HEK293 (cell line): Measurements from ENCODE around the gene CAMK2B.
A peak's percentile ranks its signal among the peaks of the same experiment; 100 is the strongest.

Experiments
- CTCF ChIA-PET: fragments of 350-600 bp; formaldehyde crosslinking; extraction: SDS; loops from one replicate; lab custom pipeline; 2021; ENCODE audit warnings: antibody characterized with exemption; lab: Yijun Ruan, JAX
- POLR2A ChIA-PET: fragments of 300-600 bp; formaldehyde crosslinking; extraction: SDS; loops from one replicate; lab custom pipeline; 2020; ENCODE audit warnings: antibody characterized with exemption, inconsistent platforms; lab: Yijun Ruan, JAX
- H3K27ac ChIP-seq: fragments of 200-500 bp; sonication (Bioruptor generic); 2 replicates; pipeline ENCODE4 v1.5.1; 2014; ENCODE audit warnings: low read depth, low read length, control low read depth, inconsistent platforms; ENCODE audit errors: extremely low read depth
- H3K36me3 ChIP-seq, 2 experiments: fragments of 200-500 bp in 1 of 2; sonication (Bioruptor generic) in 1 of 2; 1 replicate in 1 of 2; 2 replicates in 1 of 2; pipeline ENCODE4 v1.5.1; 2014 to 2017; ENCODE audit warnings: inconsistent platforms in 2 of 2, low read length in 2 of 2; ENCODE audit not compliant: control insufficient read depth in 2 of 2, insufficient read depth in 1 of 2
- H3K4me1 ChIP-seq: fragments of 200-500 bp; sonication (Bioruptor generic); 2 replicates; pipeline ENCODE4 v1.5.1; 2014; ENCODE audit warnings: mild to moderate bottlenecking, low read length, inconsistent platforms; ENCODE audit not compliant: control insufficient read depth, insufficient read depth
- H3K4me3 ChIP-seq: 2 replicates; pipeline ENCODE4 v1.5.1; 2011; ENCODE audit warnings: low read depth, mild to moderate bottlenecking, control low read depth, low read length, moderate library complexity
- H3K9me3 ChIP-seq: fragments of 200-500 bp; sonication (Bioruptor generic); 2 replicates; pipeline ENCODE4 v1.5.1; 2014; ENCODE audit warnings: low read depth, low read length, inconsistent platforms; ENCODE audit not compliant: control insufficient read depth, insufficient read depth
- GLIS2 ChIP-seq: fragments of 450-650 bp; formaldehyde crosslinking; IDR thresholded peaks from 2 replicates; pipeline ENCODE4 v1.5.1; 2016; ENCODE audit warnings: missing biosample characterization, missing genetic modification characterization
- HOXA7 ChIP-seq: sonication (generic); formaldehyde crosslinking; IDR thresholded peaks from 2 replicates; pipeline ENCODE4 v1.8.1; 2022; ENCODE audit warnings: missing genetic modification reagents, borderline replicate concordance
- KLF7 ChIP-seq: fragments of 450-650 bp; formaldehyde crosslinking; IDR thresholded peaks from 2 replicates; pipeline ENCODE4 v1.5.1; 2016; ENCODE audit warnings: missing biosample characterization, missing genetic modification characterization, borderline replicate concordance
- PATZ1 ChIP-seq: fragments of 450-650 bp; formaldehyde crosslinking; IDR thresholded peaks from 2 replicates; pipeline ENCODE4 v1.5.1; 2016; ENCODE audit warnings: missing biosample characterization, missing genetic modification characterization
- PRDM10 ChIP-seq: fragments of 450-650 bp; formaldehyde crosslinking; IDR thresholded peaks from 2 replicates; pipeline ENCODE4 v1.5.1; 2016; ENCODE audit warnings: missing biosample characterization, missing genetic modification characterization
- SCRT2 ChIP-seq: fragments of 450-650 bp; formaldehyde crosslinking; IDR thresholded peaks from 2 replicates; pipeline ENCODE4 v1.5.1; 2016; ENCODE audit warnings: missing biosample characterization, missing genetic modification characterization
- ZIC2 ChIP-seq: fragments of 450-650 bp; formaldehyde crosslinking; IDR thresholded peaks from 2 replicates; pipeline ENCODE4 v1.5.1; 2016; ENCODE audit warnings: missing biosample characterization, missing genetic modification characterization
- ZNF223 ChIP-seq: fragments of 450-650 bp; formaldehyde crosslinking; IDR thresholded peaks from 2 replicates; pipeline ENCODE4 v1.5.1; 2016; ENCODE audit warnings: missing biosample characterization, missing genetic modification characterization
- ZNF362 ChIP-seq: fragments of 450-650 bp; formaldehyde crosslinking; IDR thresholded peaks from 2 replicates; pipeline ENCODE4 v1.5.1; 2016; ENCODE audit warnings: missing biosample characterization, missing genetic modification characterization
- ZNF555 ChIP-seq: fragments of 450-650 bp; formaldehyde crosslinking; conservative IDR thresholded peaks from 2 replicates; pipeline ENCODE4 v1.5.1; 2017; ENCODE audit warnings: missing biosample characterization, mild to moderate bottlenecking, missing genetic modification characterization, inconsistent platforms
- ZNF837 ChIP-seq: fragments of 450-650 bp; formaldehyde crosslinking; IDR thresholded peaks from 2 replicates; pipeline ENCODE4 v1.5.1; 2016; ENCODE audit warnings: missing biosample characterization, missing genetic modification characterization
- ZSCAN23 ChIP-seq: fragments of 450-650 bp; formaldehyde crosslinking; IDR thresholded peaks from 2 replicates; pipeline ENCODE4 v1.5.1; 2016; ENCODE audit warnings: missing biosample characterization, missing genetic modification characterization

The CAMK2B gene

GRCh38 chr7:44289341-44290251 is 35.8 kb downstream of the CAMK2B start (continued):
- no peak for TF ChIP-seq KLF7 (tag by site-specific recombination)
- no peak for TF ChIP-seq ZNF555 (tag by site-specific recombination)
- no peak for TF ChIP-seq ZSCAN23
- TF ChIP-seq PATZ1 (tag by site-specific recombination), result no peak
- TF ChIP-seq PRDM10, result no peak
- no peak for TF ChIP-seq ZNF362 (tag by site-specific recombination)
- TF ChIP-seq HOXA7 (CRISPR knock-in tag), result no peak
- no peak for TF ChIP-seq GLIS2 (tag by site-specific recombination)

- POLR2A ChIA-PET, result no interaction called here
Measured at GRCh38 chr7:44288811-44289340, 36.5 kb downstream of the CAMK2B start.

GRCh38 chr7:44288381-44288685 is 37.1 kb downstream of the CAMK2B start:
- H3K9me3 ChIP-seq, result no peaks in the 10 kb centered on the region
- no peak for TF ChIP-seq ZNF837 (tag by site-specific recombination)

More at GRCh38 chr7:44288811-44289340, 36.5 kb downstream of the CAMK2B start:
- Histone ChIP-seq H3K4me1 (no peaks in the 10 kb centered on the region), H3K4me3 (no peak overlapping the region), H3K27ac (no peak overlapping the region), H3K9me3 (no peaks in the 10 kb centered on the region), H3K36me3 (no peaks in the 10 kb centered on the region)
- TF ChIP-seq ZIC2 (tag by site-specific recombination), result peak; percentile 76
- peak; percentile 64 for TF ChIP-seq SCRT2
- no peak for TF ChIP-seq ZNF223
- CTCF ChIA-PET, result interaction anchor here (0.6 kb wide), 1 partner anchor 32 kb away, joined by 3 read pairs; no protein-coding TSS in a partner anchor

More at GRCh38 chr7:44288381-44288685, 37.1 kb downstream of the CAMK2B start:
- Histone ChIP-seq H3K4me1 (no peaks in the 10 kb centered on the region), H3K27ac (no peak overlapping the region), H3K36me3 (no peaks in the 10 kb centered on the region), H3K4me3 (no peak overlapping the region)
- POLR2A ChIA-PET, result no interaction called here
- CTCF ChIA-PET, result no interaction called here
